Measurements from ENCODE around the gene TBC1D22A.

TBC1D22A gene

DNA sequence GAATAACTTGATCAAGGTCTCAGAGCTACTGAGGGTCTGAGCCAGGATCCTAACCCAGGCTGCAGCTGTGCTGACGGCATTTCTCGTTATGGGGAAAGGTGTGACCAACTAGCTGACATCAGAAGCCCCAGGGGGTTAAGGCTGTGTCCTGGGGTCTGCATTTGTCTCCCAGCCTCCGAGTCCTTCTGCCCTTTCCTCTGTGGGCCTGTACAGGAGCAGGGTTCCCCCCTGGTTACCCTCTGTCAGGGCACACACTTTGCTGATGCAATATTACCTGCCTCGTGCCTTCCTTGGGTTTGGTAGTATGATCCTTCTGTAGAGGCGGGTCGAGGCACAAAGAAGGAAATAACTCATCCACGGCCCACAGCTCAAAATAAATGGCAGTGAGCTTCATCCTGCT, 183.0 kb downstream of the TBC1D22A start:
- Histone ChIP-seq H4K20me1 (ENCODE audit: insufficient read depth, low read length) (no peaks in the 10 kb centered on the region), H3K27me3 (replicated peaks; ENCODE audit: insufficient read depth, low read length) (no peaks in the 10 kb centered on the region), H3F3A (ENCODE audit: insufficient read depth, low read length) (no peaks in the 10 kb centered on the region), H3K79me2 (ENCODE audit: low read length) (no peaks in the 10 kb centered on the region), H3K4me3 (ENCODE audit: low read length) (no peak overlapping the region), H3K9ac (ENCODE audit: low read length) (no peak overlapping the region), H3K9me2 (replicated peaks; ENCODE audit: insufficient read depth, low read length) (no peaks in the 10 kb centered on the region), H3K36me3 (replicated peaks; ENCODE audit: insufficient read depth, low read length) (no peaks in the 10 kb centered on the region), H3K4me2 (ENCODE audit: low read depth, low read length) (no peak overlapping the region), H3K9me3 (replicated peaks; ENCODE audit: insufficient read depth, low read length) (no peaks in the 10 kb centered on the region), H3K4me1 (ENCODE audit: low read length) (no peaks in the 10 kb centered on the region), H2AFZ (ENCODE audit: low read length) (no peak overlapping the region), H3K27ac (ENCODE audit: low read length) (no peak overlapping the region)
- DNase-seq: no peak
- no peak for TF ChIP-seq EZH2phosphoT487 (IDR thresholded peaks at IDR 0.05; ENCODE audit: low read length)

GRCh38 chr22:46946383-46946962, 184.0 kb downstream of the TBC1D22A start:
- no peak overlapping the region for H3K9ac ChIP-seq (ENCODE audit: low read length)
- no peaks in the 10 kb centered on the region for H4K20me1 ChIP-seq (ENCODE audit: insufficient read depth, low read length)
- no peak overlapping the region for H3K4me2 ChIP-seq (ENCODE audit: low read depth, low read length)
- no peaks in the 10 kb centered on the region for H3F3A ChIP-seq (ENCODE audit: insufficient read depth, low read length)
- no peaks in the 10 kb centered on the region for H3K4me1 ChIP-seq (ENCODE audit: low read length)
- TF ChIP-seq EZH2 (optimal IDR thresholded peaks at IDR 0.05; ENCODE audit: low read depth, low read length) (no peak), EZH2phosphoT487 (IDR thresholded peaks at IDR 0.05; ENCODE audit: low read length) (no peak)
- TF ChIP-seq, protein P1, sequence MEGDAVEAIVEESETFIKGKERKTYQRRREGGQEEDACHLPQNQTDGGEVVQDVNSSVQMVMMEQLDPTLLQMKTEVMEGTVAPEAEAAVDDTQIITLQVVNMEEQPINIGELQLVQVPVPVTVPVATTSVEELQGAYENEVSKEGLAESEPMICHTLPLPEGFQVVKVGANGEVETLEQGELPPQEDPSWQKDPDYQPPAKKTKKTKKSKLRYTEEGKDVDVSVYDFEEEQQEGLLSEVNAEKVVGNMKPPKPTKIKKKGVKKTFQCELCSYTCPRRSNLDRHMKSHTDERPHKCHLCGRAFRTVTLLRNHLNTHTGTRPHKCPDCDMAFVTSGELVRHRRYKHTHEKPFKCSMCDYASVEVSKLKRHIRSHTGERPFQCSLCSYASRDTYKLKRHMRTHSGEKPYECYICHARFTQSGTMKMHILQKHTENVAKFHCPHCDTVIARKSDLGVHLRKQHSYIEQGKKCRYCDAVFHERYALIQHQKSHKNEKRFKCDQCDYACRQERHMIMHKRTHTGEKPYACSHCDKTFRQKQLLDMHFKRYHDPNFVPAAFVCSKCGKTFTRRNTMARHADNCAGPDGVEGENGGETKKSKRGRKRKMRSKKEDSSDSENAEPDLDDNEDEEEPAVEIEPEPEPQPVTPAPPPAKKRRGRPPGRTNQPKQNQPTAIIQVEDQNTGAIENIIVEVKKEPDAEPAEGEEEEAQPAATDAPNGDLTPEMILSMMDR (IDR thresholded peaks at IDR 0.05; ENCODE audit: low read length): no peak
- H3K27ac ChIP-seq (ENCODE audit: low read length): no peak overlapping the region
- H3K9me3 ChIP-seq (replicated peaks; ENCODE audit: insufficient read depth, low read length): no peaks in the 10 kb centered on the region
- H3K4me3 ChIP-seq (ENCODE audit: low read length): no peak overlapping the region
- no peaks in the 10 kb centered on the region for H3K9me2 ChIP-seq (replicated peaks; ENCODE audit: insufficient read depth, low read length)
- H3K79me2 ChIP-seq (ENCODE audit: low read length): no peaks in the 10 kb centered on the region
- no peak overlapping the region for H2AFZ ChIP-seq (ENCODE audit: low read length)
- H3K36me3 ChIP-seq (replicated peaks; ENCODE audit: insufficient read depth, low read length): no peaks in the 10 kb centered on the region
- no peak for DNase-seq
- H3K27me3 ChIP-seq (replicated peaks; ENCODE audit: insufficient read depth, low read length): no peaks in the 10 kb centered on the region

- no peaks in the 10 kb centered on the region for H3K79me2 ChIP-seq (ENCODE audit: low read length)
- H3K9me2 ChIP-seq (replicated peaks; ENCODE audit: insufficient read depth, low read length): no peaks in the 10 kb centered on the region
- H4K20me1 ChIP-seq (ENCODE audit: insufficient read depth, low read length): no peaks in the 10 kb centered on the region
- no peak overlapping the region for H3K9ac ChIP-seq (ENCODE audit: low read length)
- H3K27ac ChIP-seq (ENCODE audit: low read length): no peak overlapping the region
- no peaks in the 10 kb centered on the region for H3K9me3 ChIP-seq (replicated peaks; ENCODE audit: insufficient read depth, low read length)
- no peaks in the 10 kb centered on the region for H3K27me3 ChIP-seq (replicated peaks; ENCODE audit: insufficient read depth, low read length)
- H2AFZ ChIP-seq (ENCODE audit: low read length): no peak overlapping the region
- H3K4me2 ChIP-seq (ENCODE audit: low read depth, low read length): no peak overlapping the region
- H3F3A ChIP-seq (ENCODE audit: insufficient read depth, low read length): no peaks in the 10 kb centered on the region
- TF ChIP-seq, protein P1 (IDR thresholded peaks at IDR 0.05; ENCODE audit: low read length): no peak
- no peak for TF ChIP-seq EZH2phosphoT487 (IDR thresholded peaks at IDR 0.05; ENCODE audit: low read length)
- no peak for DNase-seq
- H3K4me1 ChIP-seq (ENCODE audit: low read length): no peaks in the 10 kb centered on the region
- H3K4me3 ChIP-seq (ENCODE audit: low read length): no peak overlapping the region
- H3K36me3 ChIP-seq (replicated peaks; ENCODE audit: insufficient read depth, low read length): no peaks in the 10 kb centered on the region
Observed at GRCh38 chr22:46947516-46948257, 185.2 kb downstream of the TBC1D22A start.
